ENCODE measurements around the gene STK17B. TPM values are rescaled to one million over a fixed set of nuclear protein-coding genes. Genes with fewer than 3 reads are reported as not detected.

The STK17B gene
- 100 to 1,000 TPM; 295 to 390 (median 380) TPM for total RNA-seq
- 441 TPM for total RNA-seq (2013)

- peaks cover 28% of the 10 kb centered on the region for H3K4me1 ChIP-seq (ENCODE audit: control insufficient read depth, insufficient read depth, low read length)
- peak within 1 kb of the TSS; percentile 96 for H3K4me3 ChIP-seq (ENCODE audit: low read length)
- Mint-ChIP-seq H3K36me3 (peaks cover 8% of the 10 kb centered on the region), H3K4me3 (peak within 1 kb of the TSS; percentile 96), H3K27me3 (ENCODE audit: low read depth in 2 of 2) (no peaks in the 10 kb centered on the region), H3K4me1 (peaks cover 52 to 57% of the 10 kb centered on the region in 2 donors), H3K9me3 (no peaks in the 10 kb centered on the region), H3K27ac (peak within 1 kb of the TSS; percentile 95 to 96)
- H3K9me3 ChIP-seq (ENCODE audit: control insufficient read depth, insufficient read depth, low read length): no peaks in the 10 kb centered on the region
- WGBS (ENCODE audit: insufficient coverage): under 1% methylated on average over 72 of the region's 72 CpGs
- DNase-seq (peak; percentile 91 to 98), ATAC-seq (peak; percentile 71 to 90 (median 78))
- intact Hi-C loops (cut with micrococcal nuclease): no loop called here
- no peaks in the 10 kb centered on the region for H3K27me3 ChIP-seq (ENCODE audit: control insufficient read depth, insufficient read depth, low read length)
- TF ChIP-seq, protein P1, sequence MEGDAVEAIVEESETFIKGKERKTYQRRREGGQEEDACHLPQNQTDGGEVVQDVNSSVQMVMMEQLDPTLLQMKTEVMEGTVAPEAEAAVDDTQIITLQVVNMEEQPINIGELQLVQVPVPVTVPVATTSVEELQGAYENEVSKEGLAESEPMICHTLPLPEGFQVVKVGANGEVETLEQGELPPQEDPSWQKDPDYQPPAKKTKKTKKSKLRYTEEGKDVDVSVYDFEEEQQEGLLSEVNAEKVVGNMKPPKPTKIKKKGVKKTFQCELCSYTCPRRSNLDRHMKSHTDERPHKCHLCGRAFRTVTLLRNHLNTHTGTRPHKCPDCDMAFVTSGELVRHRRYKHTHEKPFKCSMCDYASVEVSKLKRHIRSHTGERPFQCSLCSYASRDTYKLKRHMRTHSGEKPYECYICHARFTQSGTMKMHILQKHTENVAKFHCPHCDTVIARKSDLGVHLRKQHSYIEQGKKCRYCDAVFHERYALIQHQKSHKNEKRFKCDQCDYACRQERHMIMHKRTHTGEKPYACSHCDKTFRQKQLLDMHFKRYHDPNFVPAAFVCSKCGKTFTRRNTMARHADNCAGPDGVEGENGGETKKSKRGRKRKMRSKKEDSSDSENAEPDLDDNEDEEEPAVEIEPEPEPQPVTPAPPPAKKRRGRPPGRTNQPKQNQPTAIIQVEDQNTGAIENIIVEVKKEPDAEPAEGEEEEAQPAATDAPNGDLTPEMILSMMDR (IDR thresholded peaks at IDR 0.05): no peak
- peak within 1 kb of the TSS; percentile 94 for H3K27ac ChIP-seq (ENCODE audit: low read length)
- H3K36me3 ChIP-seq (ENCODE audit: control insufficient read depth, insufficient read depth, low read length): no peaks in the 10 kb centered on the region
Observed at GRCh38 chr2:196171248-196171871, at the start of gene STK17B. STK17B (minus strand) TSS chr2:196171578; CDS start chr2:196163383, 8,195 bp downstream.

DNA sequence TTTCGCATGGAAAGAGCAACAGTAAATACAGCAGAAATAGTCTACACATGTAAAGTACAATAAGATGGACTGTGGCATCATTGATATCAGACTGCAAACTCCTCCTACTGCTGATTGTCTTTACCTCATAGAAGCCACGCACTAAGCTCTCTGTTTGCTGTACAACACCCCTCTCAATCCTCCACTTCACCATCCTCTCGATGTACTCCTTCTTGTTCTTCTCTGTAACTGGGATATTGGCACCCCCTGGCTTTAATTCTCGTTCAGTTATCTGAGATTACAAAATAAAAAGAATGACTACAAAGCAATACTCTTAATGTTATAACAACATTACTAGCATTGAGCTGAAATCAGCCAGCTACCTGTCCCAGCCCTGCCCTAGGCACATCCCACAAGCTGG, 49.3 kb upstream of the STK17B start:
- H3K4me1 ChIP-seq (ENCODE audit: control insufficient read depth, insufficient read depth, low read length): no peaks in the 10 kb centered on the region
- peak in 2 of 3 donors; percentile 24 to 39 for ATAC-seq

DNA sequence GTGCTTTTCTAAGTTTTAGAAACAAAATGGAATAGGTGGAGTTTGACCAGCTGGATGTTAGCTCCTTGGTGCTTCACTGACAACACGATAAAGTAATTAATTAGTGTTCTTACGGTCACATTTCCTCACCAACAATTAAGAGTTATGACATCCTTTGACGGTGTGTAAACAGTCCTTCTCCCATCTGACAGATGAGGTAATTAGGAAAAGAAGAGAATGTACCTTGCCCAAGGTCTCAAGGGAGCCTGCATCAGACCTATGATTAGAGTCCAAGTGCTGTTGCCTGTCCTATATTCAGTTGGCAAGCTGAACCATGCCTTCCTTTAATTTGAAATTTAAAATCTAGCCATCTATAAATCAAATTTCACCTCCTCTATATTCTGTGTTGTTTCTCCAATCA, 48.3 kb upstream of the STK17B start:
- intact Hi-C loops (cut with micrococcal nuclease): no loop called here
- Histone ChIP-seq H3K4me3 (ENCODE audit: low read length) (no peak overlapping the region), H3K27me3 (ENCODE audit: control insufficient read depth, insufficient read depth, low read length) (no peaks in the 10 kb centered on the region), H3K36me3 (ENCODE audit: control insufficient read depth, insufficient read depth, low read length) (no peaks in the 10 kb centered on the region), H3K4me1 (ENCODE audit: control insufficient read depth, insufficient read depth, low read length) (no peaks in the 10 kb centered on the region), H3K9me3 (ENCODE audit: control insufficient read depth, insufficient read depth, low read length) (no peaks in the 10 kb centered on the region), H3K27ac (ENCODE audit: low read length) (no peak overlapping the region)
- 90% methylated on average over 2 of the region's 3 CpGs for WGBS (ENCODE audit: insufficient coverage)
- no peak overlapping the region for H3K4me3 Mint-ChIP-seq
- DNase-seq (no peak), ATAC-seq (no peak)
- peaks cover 9 to 22% of the 10 kb centered on the region in 2 donors for H3K4me1 Mint-ChIP-seq
- no peak overlapping the region for H3K27ac Mint-ChIP-seq
- TF ChIP-seq, protein P1 (IDR thresholded peaks at IDR 0.05): no peak
- no peaks in the 10 kb centered on the region for H3K36me3 Mint-ChIP-seq
- no peaks in the 10 kb centered on the region for H3K27me3 Mint-ChIP-seq (ENCODE audit: low read depth in 2 of 2)
- H3K9me3 Mint-ChIP-seq: no peaks in the 10 kb centered on the region

More for the DNA sequence above, 49.3 kb upstream of the STK17B start:
- no peak overlapping the region for H3K4me3 ChIP-seq (ENCODE audit: low read length)
- intact Hi-C loops (cut with micrococcal nuclease): no loop called here
- peak in 1 of 2 donors; percentile 73 for DNase-seq
- WGBS (ENCODE audit: insufficient coverage): 71% methylated on average over 3 of the region's 4 CpGs
- no peaks in the 10 kb centered on the region for H3K27me3 ChIP-seq (ENCODE audit: control insufficient read depth, insufficient read depth, low read length)
- no peaks in the 10 kb centered on the region for H3K27me3 Mint-ChIP-seq (ENCODE audit: low read depth in 2 of 2)
- H3K4me1 Mint-ChIP-seq: peaks cover 18 to 22% of the 10 kb centered on the region in 2 donors
- H3K27ac ChIP-seq (ENCODE audit: low read length): no peak overlapping the region
- H3K9me3 ChIP-seq (ENCODE audit: control insufficient read depth, insufficient read depth, low read length): no peaks in the 10 kb centered on the region
- H3K36me3 ChIP-seq (ENCODE audit: control insufficient read depth, insufficient read depth, low read length): no peaks in the 10 kb centered on the region
- no peaks in the 10 kb centered on the region for H3K9me3 Mint-ChIP-seq
- TF ChIP-seq, protein P1 (IDR thresholded peaks at IDR 0.05): no peak
- H3K36me3 Mint-ChIP-seq: no peaks in the 10 kb centered on the region
- H3K27ac Mint-ChIP-seq: no peak overlapping the region
- no peak overlapping the region for H3K4me3 Mint-ChIP-seq

DNA sequence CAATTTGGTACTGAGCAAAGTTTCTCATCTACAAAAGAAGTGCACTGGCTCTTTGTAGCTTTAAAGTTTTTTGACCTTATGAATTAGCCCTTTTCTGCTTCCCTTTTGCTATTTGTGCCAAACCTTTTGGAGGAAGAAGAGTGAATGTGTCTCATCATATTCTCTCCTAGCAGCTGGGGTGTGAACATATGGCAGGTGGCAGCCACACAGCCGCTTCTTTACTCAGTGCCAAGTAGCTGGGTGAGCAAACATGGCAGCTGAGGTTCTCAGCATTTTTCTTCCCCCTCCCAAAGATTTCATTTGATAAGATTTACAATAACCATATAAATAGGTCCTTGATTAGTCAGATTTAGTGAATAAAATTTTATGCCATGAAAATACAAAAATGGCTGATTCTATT, 46.7 kb upstream of the STK17B start:
- H3K36me3 ChIP-seq (ENCODE audit: control insufficient read depth, insufficient read depth, low read length): no peaks in the 10 kb centered on the region
- DNase-seq (no peak), ATAC-seq (no peak)
- Mint-ChIP-seq H3K4me3 (no peak overlapping the region), H3K9me3 (no peaks in the 10 kb centered on the region), H3K36me3 (no peaks in the 10 kb centered on the region), H3K27me3 (ENCODE audit: low read depth in 2 of 2) (no peaks in the 10 kb centered on the region), H3K27ac (no peak overlapping the region), H3K4me1 (peaks cover 6 to 7% of the 10 kb centered on the region in 2 donors)
- no peak overlapping the region for H3K27ac ChIP-seq (ENCODE audit: low read length)
- H3K4me3 ChIP-seq (ENCODE audit: low read length): no peak overlapping the region
- no peaks in the 10 kb centered on the region for H3K9me3 ChIP-seq (ENCODE audit: control insufficient read depth, insufficient read depth, low read length)
- no peaks in the 10 kb centered on the region for H3K4me1 ChIP-seq (ENCODE audit: control insufficient read depth, insufficient read depth, low read length)
- WGBS (ENCODE audit: insufficient coverage): 80% methylated on average over 1 of the region's 1 CpG
- no peaks in the 10 kb centered on the region for H3K27me3 ChIP-seq (ENCODE audit: control insufficient read depth, insufficient read depth, low read length)
- intact Hi-C loops (cut with micrococcal nuclease): no loop called here
- TF ChIP-seq, protein P1 (IDR thresholded peaks at IDR 0.05): no peak
